ENCODE results near the gene RALGAPB.

GRCh38 chr20:38514185-38514584 is 41.5 kb downstream of the RALGAPB start:
- TF ChIP-seq ZNF114 (CRISPR knock-in tag; IDR thresholded peaks at IDR 0.05) (no peak), CTCF (conservative IDR thresholded peaks at IDR 0.05; ENCODE audit: low read depth in 2 of 2) (no peak), REST (IDR thresholded peaks at IDR 0.05; ENCODE audit: unreplicated experiment) (no peak), EZH2 (IDR thresholded peaks at IDR 0.05; ENCODE audit: low read depth, unreplicated experiment) (no peak), POLR2AphosphoS5 (IDR thresholded peaks at IDR 0.05; ENCODE audit: low read depth) (no peak), EZH2phosphoT487 (IDR thresholded peaks at IDR 0.05; ENCODE audit: unreplicated experiment) (no peak), JUNB (IDR thresholded peaks at IDR 0.05; ENCODE audit: unreplicated experiment) (no peak)

Data from GM23338 (cell line).